ENCODE results near the gene LTO1.

Gene LTO1

DNA sequence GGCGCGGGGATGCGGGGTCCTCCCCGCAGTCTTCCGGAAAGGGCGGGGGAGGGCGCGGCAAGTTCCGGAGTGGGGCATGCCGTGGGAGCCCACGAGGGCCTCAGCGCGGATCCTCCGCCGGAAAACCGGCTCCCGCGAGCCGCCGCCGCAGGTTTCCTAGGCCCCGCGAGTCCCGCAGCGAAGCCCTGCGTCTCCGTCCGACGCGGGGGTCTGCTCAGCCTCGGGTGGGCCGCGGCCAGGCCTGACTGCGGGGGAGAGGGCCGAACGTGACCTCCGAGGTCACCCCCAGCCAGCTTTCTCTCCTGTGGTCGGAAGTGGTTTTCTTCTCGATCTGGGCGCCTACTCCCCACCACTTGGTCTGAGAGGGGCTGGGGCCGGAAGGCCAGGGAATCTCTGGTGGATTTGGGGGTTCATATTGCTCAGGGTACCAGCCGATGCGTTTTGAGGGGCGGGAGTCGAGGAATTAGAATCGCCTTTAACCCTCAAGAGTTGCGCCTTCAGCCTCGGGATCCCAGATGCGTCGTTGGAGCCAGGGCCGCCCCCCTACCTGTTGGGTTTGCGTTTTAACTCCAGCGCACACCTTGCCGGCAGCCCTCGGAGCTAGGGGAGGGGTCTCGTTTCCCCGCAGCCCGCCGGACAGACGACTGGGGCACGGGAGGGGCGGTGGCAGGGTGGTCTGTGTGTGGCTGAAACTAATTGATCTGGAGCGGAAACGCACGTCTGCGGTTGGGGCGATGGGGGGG, 37.8 kb downstream of the LTO1 start:
- no peak overlapping the region for H3K4me3 ChIP-seq (replicated peaks; ENCODE audit: low read depth, low read length)
- no peak for TF ChIP-seq CTCF (IDR thresholded peaks at IDR 0.05; ENCODE audit: low read length, missing control alignments)
- no peak for DNase-seq (ENCODE audit: low read depth)

DNA sequence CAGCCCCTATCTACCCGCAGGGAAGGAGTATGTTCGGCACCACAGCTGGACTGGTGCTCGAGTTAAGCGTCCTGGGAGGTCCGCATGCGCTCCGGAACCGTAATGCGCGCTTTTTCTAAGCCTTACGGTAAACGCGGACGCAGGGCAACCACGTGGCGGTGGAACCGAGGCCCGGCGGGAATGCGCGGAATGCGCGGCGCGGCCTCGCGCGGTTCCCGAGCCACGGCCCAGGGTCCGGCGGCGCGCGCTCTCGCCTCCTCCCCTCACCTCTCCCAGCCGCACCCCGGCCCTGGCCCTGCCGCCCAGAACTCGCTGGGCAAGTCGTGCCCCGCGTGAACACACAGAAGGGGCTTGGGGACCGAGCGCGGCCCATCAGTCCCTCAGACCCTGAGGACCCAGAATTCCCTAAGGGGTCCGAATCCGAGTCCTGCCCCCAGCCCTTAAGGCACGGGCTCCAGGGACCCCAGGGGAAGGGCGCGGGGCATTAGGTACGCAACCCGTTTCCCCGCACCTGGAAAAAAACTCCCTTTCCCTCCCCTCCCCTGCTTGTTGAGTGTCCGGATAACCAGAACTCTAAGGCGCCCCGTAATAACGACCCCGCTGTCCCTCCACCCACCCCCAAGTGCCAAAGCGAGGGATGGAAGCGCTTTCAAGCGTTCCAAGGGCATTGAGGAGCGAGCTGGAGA, 38.5 kb downstream of the LTO1 start:
- TF ChIP-seq CTCF (IDR thresholded peaks at IDR 0.05; ENCODE audit: low read length, missing control alignments), result no peak
- peak overlapping the region; percentile 31 for H3K4me3 ChIP-seq (replicated peaks; ENCODE audit: low read depth, low read length)
- DNase-seq (ENCODE audit: low read depth), result peak; percentile 92

DNA sequence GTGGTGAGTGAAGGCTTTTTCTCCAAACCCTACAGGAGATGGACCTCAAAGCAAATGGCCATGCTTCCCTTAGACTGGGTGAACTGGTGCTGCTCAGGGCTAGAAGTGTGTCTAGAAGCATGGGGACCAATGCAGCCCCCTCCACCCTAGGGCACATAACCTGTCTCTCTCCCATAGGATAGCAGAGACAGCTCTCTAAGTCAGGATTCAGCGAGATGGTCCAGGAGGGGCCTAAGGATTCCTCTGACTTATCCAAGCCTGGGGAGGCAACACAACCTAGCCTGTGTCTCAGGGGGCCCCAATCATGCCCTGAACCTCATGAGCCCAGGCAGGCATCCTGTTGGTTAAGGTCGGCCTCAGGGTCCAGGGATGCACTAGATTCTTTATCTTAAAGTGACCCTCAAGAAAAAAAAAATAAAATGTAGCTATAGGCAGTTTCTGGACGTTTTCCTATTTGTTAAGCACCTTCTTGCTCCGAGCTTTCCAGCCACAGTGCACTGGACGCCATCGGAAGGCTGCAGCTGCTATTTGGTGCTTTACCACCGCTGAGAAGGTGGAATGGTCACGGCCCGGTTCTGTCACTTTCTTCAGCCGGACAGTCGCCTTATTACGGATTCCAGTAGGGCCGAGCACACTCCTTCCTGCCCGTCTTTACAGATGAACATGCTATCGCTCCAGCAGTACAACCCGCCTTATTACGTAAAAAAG, 39.2 kb downstream of the LTO1 start:
- H3K4me3 ChIP-seq (replicated peaks; ENCODE audit: low read depth, low read length), result peak overlapping the region; percentile 17
- TF ChIP-seq CTCF (IDR thresholded peaks at IDR 0.05; ENCODE audit: low read length, missing control alignments), result no peak

GRCh38 chr11:69635195-69635594, 40.0 kb downstream of the LTO1 start:
- DNase-seq (ENCODE audit: low read depth), result no peak
- TF ChIP-seq CTCF (IDR thresholded peaks at IDR 0.05; ENCODE audit: low read length, missing control alignments), result no peak
- no peak overlapping the region for H3K4me3 ChIP-seq (replicated peaks; ENCODE audit: low read depth, low read length)

More for the DNA sequence above, 39.2 kb downstream of the LTO1 start:
- DNase-seq (ENCODE audit: low read depth), result no peak

- TF ChIP-seq CTCF (IDR thresholded peaks at IDR 0.05; ENCODE audit: low read length, missing control alignments), result no peak
- no peak overlapping the region for H3K4me3 ChIP-seq (replicated peaks; ENCODE audit: low read depth, low read length)
- no peak for DNase-seq (ENCODE audit: low read depth)
Measured at GRCh38 chr11:69634590-69634989, 40.6 kb downstream of the LTO1 start.

- no peak for DNase-seq (ENCODE audit: low read depth)
- no peak for TF ChIP-seq CTCF (IDR thresholded peaks at IDR 0.05; ENCODE audit: low read length, missing control alignments)
- no peak overlapping the region for H3K4me3 ChIP-seq (replicated peaks; ENCODE audit: low read depth, low read length)
Measured at GRCh38 chr11:69634069-69634468, 41.1 kb downstream of the LTO1 start.
